Measurements from ENCODE around the gene TSPAN18.
A peak's percentile ranks its signal among the peaks of the same experiment; 100 is the strongest.
"Not testable (repeated sequence)": the region's sequence is repeated elsewhere in the genome, so short reads cannot be mapped to it uniquely, and the experiment has no call there.

The TSPAN18 gene

GRCh38 chr11:44858796-44859527, 132.2 kb downstream of the TSPAN18 start:
- FAIRE-seq (no peak), DNase-seq (ENCODE audit: insufficient read length, low spot score) (no peak)

DNA sequence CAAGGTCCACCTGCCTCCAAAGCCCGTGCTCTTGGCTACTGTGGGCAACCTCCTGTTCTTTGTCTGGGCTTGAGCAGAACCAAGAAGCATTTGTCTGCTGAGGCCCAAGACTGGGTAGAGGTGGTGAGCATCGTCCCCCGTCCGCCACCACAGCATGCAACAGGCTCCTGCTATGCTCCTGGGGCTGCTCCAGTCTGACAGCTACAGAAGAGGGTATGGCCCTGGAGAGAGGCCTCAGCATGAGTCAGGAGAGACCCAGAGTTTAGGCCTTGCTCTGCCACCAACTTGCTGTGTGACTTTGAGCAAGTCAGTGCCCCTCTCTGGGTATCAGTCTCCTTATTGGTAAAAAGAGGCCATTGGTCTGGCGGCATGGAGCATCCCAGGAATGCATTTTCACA, 132.8 kb downstream of the TSPAN18 start:
- DNase-seq (ENCODE audit: insufficient read length, low spot score) (no peak), FAIRE-seq (no peak)

DNA sequence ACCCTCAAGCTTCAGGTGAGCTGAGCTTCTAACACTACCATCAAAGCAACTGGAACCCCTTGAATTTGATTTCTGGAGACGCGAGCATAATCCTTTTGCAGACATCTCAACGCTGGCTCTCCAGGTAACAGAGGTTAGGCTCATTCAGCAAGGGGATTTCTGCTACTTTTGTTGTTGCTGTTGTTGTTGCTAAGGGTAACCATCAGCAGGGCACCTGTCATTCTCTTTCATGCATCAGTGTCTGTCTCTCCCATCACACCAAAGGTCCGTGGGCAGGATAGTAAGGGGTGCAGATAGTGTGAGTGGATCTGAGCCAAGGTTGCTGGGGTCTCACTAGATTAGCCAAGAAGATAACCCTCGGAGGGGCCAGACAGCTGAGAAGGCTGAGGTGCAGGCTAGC, 133.6 kb downstream of the TSPAN18 start:
- DNase-seq (ENCODE audit: insufficient read length, low spot score), result no peak
- FAIRE-seq, result no peak

DNA sequence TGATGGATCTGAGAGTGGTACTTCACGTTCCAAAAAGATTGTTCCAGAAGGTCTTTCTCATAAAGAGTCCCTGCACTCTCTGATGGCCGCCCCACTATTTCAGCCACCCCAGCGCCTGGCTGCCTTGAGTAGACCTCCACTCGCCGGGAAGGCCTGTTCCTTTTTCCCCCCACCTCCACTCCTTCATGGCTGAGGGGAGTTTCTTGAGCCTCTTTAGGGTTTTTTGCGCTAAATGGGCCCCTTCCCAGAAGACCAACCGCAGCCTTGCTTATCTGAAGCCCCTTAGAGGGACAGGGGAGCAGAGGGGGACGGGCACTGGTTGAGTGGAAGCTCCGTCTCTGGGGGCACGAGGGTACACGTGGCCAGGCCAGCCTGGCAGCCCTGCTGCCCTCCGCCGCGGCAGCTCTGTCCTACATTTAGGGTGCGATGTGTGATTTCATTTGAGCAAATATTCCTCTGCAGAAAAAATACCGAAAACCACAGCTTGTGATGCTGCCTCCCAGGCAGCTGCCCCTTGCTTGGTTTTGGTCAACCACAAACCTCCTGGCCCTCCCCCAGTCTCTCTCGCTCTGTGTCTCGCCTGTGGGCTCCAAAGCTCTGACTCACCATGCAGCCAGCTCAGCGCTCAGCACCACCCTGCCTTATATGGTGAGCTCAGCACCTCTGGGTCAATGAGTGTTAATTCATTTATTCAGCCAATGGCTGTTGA, 135.2 kb downstream of the TSPAN18 start:
- FAIRE-seq (peak; percentile 97), DNase-seq (ENCODE audit: insufficient read length, low spot score) (peak; percentile 96)

GRCh38 chr11:44862558-44863101, 135.9 kb downstream of the TSPAN18 start:
- DNase-seq (ENCODE audit: insufficient read length, low spot score) (no peak), FAIRE-seq (peak; percentile 52)

DNA sequence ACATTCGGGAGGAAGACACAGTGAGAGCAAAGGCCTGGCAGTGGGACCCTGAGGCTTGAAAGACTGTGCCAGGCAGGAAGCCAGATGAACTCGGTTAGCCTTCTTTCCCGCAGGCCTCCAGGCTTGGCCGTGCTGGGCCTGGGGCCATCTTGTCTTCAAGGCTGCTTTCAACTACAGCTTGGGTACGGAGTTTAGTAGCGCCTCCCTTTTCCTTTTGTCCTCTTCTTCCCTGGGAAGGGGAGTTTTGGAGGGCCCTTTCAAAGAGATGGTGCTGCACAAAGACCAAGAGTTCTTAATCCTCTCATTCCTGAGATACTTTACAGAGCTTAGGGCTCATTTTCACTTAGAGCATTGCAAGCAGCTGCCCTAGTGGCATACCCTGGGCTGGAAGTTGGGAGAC, 136.5 kb downstream of the TSPAN18 start:
- no peak for DNase-seq (ENCODE audit: insufficient read length, low spot score)
- FAIRE-seq, result no peak

DNA sequence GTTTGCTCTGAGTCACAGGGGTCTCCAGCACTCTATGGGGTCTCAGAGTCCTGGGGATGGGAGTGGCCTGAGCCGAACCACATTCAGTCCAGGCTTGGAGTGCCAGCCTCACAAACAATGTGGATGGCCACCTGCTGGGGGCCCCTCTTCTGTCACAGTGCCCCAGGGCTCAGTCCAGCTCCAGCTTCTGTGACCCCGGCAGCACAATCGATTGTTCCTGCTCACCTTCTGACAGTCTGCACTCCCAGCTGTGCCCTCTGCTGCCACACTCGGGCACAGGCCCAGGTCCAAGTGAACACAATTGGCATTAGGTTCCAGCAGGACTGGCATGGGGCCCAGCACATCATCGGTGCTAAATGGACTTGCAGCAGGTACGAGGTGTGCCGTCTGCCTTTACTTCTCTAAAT, 139.1 kb downstream of the TSPAN18 start:
- DNase-seq (ENCODE audit: insufficient read length, low spot score) (no peak), FAIRE-seq (no peak)

- FAIRE-seq, result no peak
- no peak for DNase-seq (ENCODE audit: insufficient read length, low spot score)
These were observed 139.5 kb downstream of the TSPAN18 start for GRCh38 chr11:44866286-44866685.

DNA sequence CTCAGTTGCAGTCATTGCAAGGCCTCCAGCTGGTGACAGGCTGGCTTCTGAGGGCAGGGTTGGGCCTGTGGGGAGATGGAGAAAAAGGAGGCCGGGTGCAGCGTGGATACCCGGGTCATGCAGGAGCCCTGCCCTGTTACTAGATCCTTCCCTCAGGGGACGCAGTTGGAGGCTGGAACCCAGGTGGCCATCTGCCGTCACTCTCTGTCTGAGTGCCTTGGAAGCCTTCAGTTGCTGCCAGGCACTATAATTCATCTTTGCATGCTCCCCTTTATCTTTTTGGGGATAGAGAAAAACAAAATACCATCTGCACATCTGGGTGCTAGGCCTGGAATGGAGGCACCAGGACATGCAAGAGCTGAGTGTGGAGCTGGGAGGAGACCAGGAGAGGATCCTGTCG, 141.3 kb downstream of the TSPAN18 start:
- DNase-seq (ENCODE audit: insufficient read length, low spot score) (no peak), FAIRE-seq (no peak)

GRCh38 chr11:44868455-44869421, 142.0 kb downstream of the TSPAN18 start:
- no peak for FAIRE-seq
- no peak for DNase-seq (ENCODE audit: insufficient read length, low spot score)

GRCh38 chr11:44870181-44870580, 143.4 kb downstream of the TSPAN18 start:
- no peak for FAIRE-seq
- no peak for DNase-seq (ENCODE audit: insufficient read length, low spot score)

DNA sequence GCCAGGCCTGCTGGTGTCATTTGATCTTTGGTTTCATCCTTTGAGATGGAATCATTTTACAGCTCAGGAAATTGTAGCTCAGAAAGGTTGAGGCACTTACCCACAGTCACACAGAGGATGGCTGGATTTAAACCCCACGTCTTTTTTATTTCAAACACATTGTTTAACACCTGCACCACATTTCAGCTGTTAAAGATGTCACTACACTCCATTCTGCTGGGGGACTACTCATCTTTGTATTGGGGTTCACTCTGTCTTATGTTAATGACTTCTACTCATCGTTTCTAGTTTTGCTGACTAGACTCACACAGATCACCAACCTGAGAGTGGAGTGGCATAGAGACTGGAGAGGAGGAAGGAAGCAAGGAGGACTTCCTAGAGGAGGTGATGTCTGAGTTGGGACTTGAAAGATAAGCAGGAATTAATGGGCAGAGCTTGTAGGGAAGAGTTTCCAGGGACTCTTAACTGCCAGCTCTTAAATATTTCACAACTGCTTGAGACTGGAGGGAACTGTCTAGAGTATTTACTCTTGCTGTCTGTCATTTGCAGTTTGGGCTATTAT, 143.9 kb downstream of the TSPAN18 start:
- FAIRE-seq, result no peak

DNA sequence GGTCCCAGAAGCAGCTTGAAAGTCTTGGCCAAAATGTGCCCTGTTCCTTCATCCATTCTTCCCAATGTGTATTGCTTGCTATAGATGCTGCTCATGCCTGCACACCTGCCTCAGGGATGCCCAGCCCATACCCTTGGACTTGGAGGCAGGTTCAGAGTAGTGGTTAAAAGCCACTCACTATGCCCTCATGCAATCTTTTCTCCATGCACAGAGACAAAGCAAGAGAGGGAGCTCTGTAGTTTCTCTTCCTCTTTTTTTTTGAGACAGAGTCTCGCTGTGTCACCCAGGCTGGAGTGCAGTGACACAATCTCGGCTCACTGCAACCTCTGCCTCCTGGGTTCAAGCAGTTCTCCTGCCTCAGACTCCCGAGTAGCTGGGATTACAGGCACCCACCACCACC, 144.9 kb downstream of the TSPAN18 start:
- FAIRE-seq; DNase-seq (ENCODE audit: insufficient read length, low spot score): not testable (repeated sequence)

More for the DNA sequence above, 143.9 kb downstream of the TSPAN18 start:
- no peak for DNase-seq (ENCODE audit: insufficient read length, low spot score)

DNA sequence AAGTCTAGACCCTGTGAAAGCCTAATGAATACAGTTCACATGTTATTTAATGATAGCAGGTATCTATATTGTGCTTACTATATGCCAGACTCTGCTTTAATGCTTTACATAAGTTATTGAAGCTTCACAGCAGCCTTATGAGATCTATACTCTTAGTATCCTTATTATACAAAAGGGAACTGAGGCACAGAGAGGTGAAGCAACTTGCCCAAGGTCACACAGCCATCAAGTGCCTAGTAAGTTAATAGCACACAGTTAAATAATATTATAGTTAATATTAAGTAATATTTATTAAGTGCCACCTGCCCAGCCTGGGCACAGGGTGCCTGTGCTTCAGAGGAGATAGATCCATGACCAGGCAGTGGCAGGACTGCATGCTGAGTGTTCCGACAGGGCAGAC, 145.8 kb downstream of the TSPAN18 start:
- FAIRE-seq, result no peak

GRCh38 chr11:44873537-44873936, 146.8 kb downstream of the TSPAN18 start:
- no peak for DNase-seq (ENCODE audit: insufficient read length, low spot score)
- FAIRE-seq, result no peak

More for the DNA sequence above, 145.8 kb downstream of the TSPAN18 start:
- DNase-seq (ENCODE audit: insufficient read length, low spot score), result no peak

DNA sequence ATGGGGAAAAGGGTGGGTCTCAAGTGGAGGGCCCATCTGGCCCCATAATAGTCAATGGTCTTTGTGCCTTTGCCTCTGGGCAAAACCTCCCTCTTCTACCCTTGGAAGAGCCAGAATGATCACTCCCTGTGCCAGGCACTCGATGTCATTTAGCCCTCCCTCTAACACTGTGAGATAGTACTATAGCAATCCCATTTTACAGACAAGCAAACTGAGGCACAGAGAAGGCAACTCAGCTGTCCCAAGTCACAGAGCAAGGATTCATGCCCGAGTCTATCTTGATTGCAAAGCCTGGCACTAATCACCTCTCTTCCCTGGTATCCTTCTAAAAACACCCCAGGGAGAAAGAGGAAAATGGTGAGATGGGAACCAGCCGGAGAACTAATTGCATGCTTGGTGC, 147.5 kb downstream of the TSPAN18 start:
- no peak for DNase-seq (ENCODE audit: insufficient read length, low spot score)
- FAIRE-seq, result no peak

GRCh38 chr11:44875037-44875436, 148.3 kb downstream of the TSPAN18 start:
- FAIRE-seq, result no peak
- DNase-seq (ENCODE audit: insufficient read length, low spot score), result no peak

- FAIRE-seq (no peak), DNase-seq (ENCODE audit: insufficient read length, low spot score) (no peak)
These were observed 149.5 kb downstream of the TSPAN18 start for GRCh38 chr11:44876194-44876723.

DNA sequence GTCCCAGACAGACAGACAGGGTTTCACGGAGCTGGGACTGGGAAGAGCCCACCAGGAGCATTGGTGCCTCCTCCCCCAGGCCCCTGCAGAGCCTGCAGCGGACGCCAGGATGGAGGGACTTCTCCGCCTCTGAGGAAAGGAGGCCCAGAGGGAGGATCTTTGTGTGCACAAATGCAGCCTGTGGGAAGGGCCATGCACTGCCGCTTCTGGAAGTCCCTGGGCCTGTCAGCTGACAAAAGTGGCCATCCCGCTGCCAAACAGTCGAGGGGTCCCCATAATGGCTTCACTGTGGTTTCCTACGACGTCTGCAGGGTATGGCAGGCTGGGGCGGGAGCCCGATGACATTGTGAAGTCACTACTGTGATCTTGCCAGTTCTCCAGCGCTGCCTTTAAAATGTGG, 150.1 kb downstream of the TSPAN18 start:
- no peak for FAIRE-seq
- DNase-seq (ENCODE audit: insufficient read length, low spot score), result no peak

All from HTR-8/SVneo (cell line).